HG02870 (cell line): ENCODE measurements around the gene CATSPERE.

Experiments used
- ATAC-seq: cut with Tn5 transposase; IDR thresholded peaks from one replicate; pipeline ENCODE4 v1.9.1; 2021; ENCODE audit warnings: mild to moderate bottlenecking, moderate library complexity; ENCODE audit not compliant: unreplicated experiment

Gene CATSPERE

GRCh38 chr1:244626709-244627108 lies 165.6 kb downstream of the CATSPERE start:
- ATAC-seq: no peak

- no peak for ATAC-seq
These were observed 167.7 kb downstream of the CATSPERE start for GRCh38 chr1:244628789-244629188.

- ATAC-seq: no peak
These were observed 172.1 kb downstream of the CATSPERE start for GRCh38 chr1:244633140-244633539.

- ATAC-seq: no peak
These were observed 173.5 kb downstream of the CATSPERE start for GRCh38 chr1:244634546-244634945.

- no peak for ATAC-seq
These were observed 175.6 kb downstream of the CATSPERE start for GRCh38 chr1:244636488-244637259.

- ATAC-seq: no peak
These were observed 178.5 kb downstream of the CATSPERE start for GRCh38 chr1:244639561-244639960.

- ATAC-seq: no peak
These were observed 179.8 kb downstream of the CATSPERE start for GRCh38 chr1:244640917-244641316.

GRCh38 chr1:244642526-244642925 lies 181.5 kb downstream of the CATSPERE start:
- no peak for ATAC-seq

GRCh38 chr1:244642988-244643387 lies 181.9 kb downstream of the CATSPERE start:
- ATAC-seq: no peak

GRCh38 chr1:244645414-244645813 lies 184.3 kb downstream of the CATSPERE start:
- no peak for ATAC-seq

- no peak for ATAC-seq
These were observed 184.8 kb downstream of the CATSPERE start for GRCh38 chr1:244645890-244646289.

- no peak for ATAC-seq
These were observed 186.7 kb downstream of the CATSPERE start for GRCh38 chr1:244647819-244648218.

- ATAC-seq: no peak
These were observed 191.0 kb downstream of the CATSPERE start for GRCh38 chr1:244651956-244652622.

- peak; percentile 95 for ATAC-seq
These were observed 191.8 kb downstream of the CATSPERE start, which contains the start of gene DESI2 for GRCh38 chr1:244652623-244653438. Gene DESI2, plus strand, starts transcription at chr1:244653126. Its CDS starts 188 bp downstream, at chr1:244653314.

- no peak for ATAC-seq
These were observed 192.5 kb downstream of the CATSPERE start for GRCh38 chr1:244653439-244654107.

GRCh38 chr1:244654108-244655038 lies 193.3 kb downstream of the CATSPERE start:
- ATAC-seq: no peak

GRCh38 chr1:244655186-244655585 lies 194.1 kb downstream of the CATSPERE start:
- no peak for ATAC-seq

GRCh38 chr1:244657421-244657820 lies 196.3 kb downstream of the CATSPERE start:
- no peak for ATAC-seq

- no peak for ATAC-seq
These were observed 198.6 kb downstream of the CATSPERE start for GRCh38 chr1:244659694-244660093.

GRCh38 chr1:244660595-244660994 lies 199.5 kb downstream of the CATSPERE start:
- ATAC-seq: no peak
